HepG2 (cell line): ENCODE results near the gene KRTAP9-4. TPM values are rescaled to one million over a fixed set of nuclear protein-coding genes. Genes with fewer than 3 reads are reported as not detected.

Experiments
- ATAC-seq: fragments of 200-7000 bp; cut with Tn5 transposase; 3 replicates; pipeline ENCODE4 v1.9.1; 2020; ENCODE audit warnings: mild to moderate bottlenecking, moderate library complexity
- BruUV-seq: library from RNA; stranded (reverse); fragments of 400-500 nt; replicated peaks from 2 replicates; lab custom pipeline; 2021; lab: Mats Ljungman, UMichigan
- CTCF ChIA-PET: fragments of 300-600 bp; formaldehyde crosslinking; extraction: SDS; loops from one replicate; lab custom pipeline; 2021; ENCODE audit warnings: low total read pairs, inconsistent platforms, low intra/inter-chr PET ratio; lab: Yijun Ruan, JAX
- POLR2A ChIA-PET: fragments of 350-600 bp; sonication (Branson Sonifier 250); formaldehyde crosslinking; loops from one replicate; lab custom pipeline; 2020; ENCODE audit warnings: antibody characterized with exemption, inconsistent platforms; lab: Yijun Ruan, JAX
- DNase-seq: peaks from one replicate; pipeline ENCODE4 v3.0.0-alpha.2; 2015; ENCODE audit warnings: low spot score
- FAIRE-seq: peaks from 3 replicates; lab custom pipeline; 2011; peaks lifted over from hg19 to GRCh38; lab: Jason Lieb, UNC
- H2AFZ ChIP-seq: one replicate; pipeline ENCODE4 v1.6.1; 2011; ENCODE audit warnings: low read length, inconsistent platforms
- H3K27ac ChIP-seq: fragments of 300-600 bp; 3 replicates; pipeline ENCODE4 v1.8.0; 2011; ENCODE audit warnings: mixed run types, mild to moderate bottlenecking, mixed read lengths, low read length, inconsistent platforms; ENCODE audit not compliant: insufficient read depth; ENCODE audit errors: extremely low read length
- H3K27me3 ChIP-seq, 2 experiments: fragments of 200-600 bp in 1 of 2; 2 replicates in 1 of 2; 3 replicates in 1 of 2; pipeline versions ENCODE4 v1.6.0 to v1.8.0; 2011; ENCODE audit warnings: low read length in 2 of 2, mild to moderate bottlenecking in 2 of 2, moderate library complexity in 2 of 2, inconsistent platforms in 1 of 2; ENCODE audit not compliant: insufficient read depth in 2 of 2, control insufficient read depth in 1 of 2
- H3K36me3 ChIP-seq, 2 experiments: fragments of 200-600 bp in 1 of 2; replicated peaks in 1 of 2; 2 replicates in 1 of 2; 3 replicates in 1 of 2; pipeline versions ENCODE4 v1.5.1 to v1.8.0; 2011; ENCODE audit warnings: low read length in 2 of 2, inconsistent platforms in 1 of 2; ENCODE audit not compliant: insufficient read depth in 2 of 2, control insufficient read depth in 1 of 2
- H3K4me1 ChIP-seq: 2 replicates; pipeline ENCODE4 v1.5.1; 2012; ENCODE audit warnings: low read length, inconsistent platforms; ENCODE audit not compliant: insufficient read depth
- H3K4me2 ChIP-seq: 2 replicates; pipeline ENCODE4 v1.6.0; 2011; ENCODE audit warnings: low read depth, low read length, inconsistent platforms
- H3K4me3 ChIP-seq, 3 experiments: fragments of 200-600 bp in 1 of 3; sonication (generic), shearing (Covaris generic) in 1 of 3; replicated peaks in 1 of 3; 2 replicates each; pipeline ENCODE4 v1.5.1; 2011 to 2016; ENCODE audit warnings: low read length in 3 of 3, inconsistent platforms in 2 of 3, low read depth in 2 of 3, mild to moderate bottlenecking in 2 of 3, control low read depth in 1 of 3, mixed read lengths in 1 of 3; ENCODE audit not compliant: insufficient read depth in 1 of 3
- H3K79me2 ChIP-seq: one replicate; pipeline ENCODE4 v1.6.1; 2011; ENCODE audit warnings: low read length, inconsistent platforms; ENCODE audit not compliant: insufficient read depth
- H3K9ac ChIP-seq: 2 replicates; pipeline ENCODE4 v1.6.0; 2011; ENCODE audit warnings: mild to moderate bottlenecking, low read depth, low read length, inconsistent platforms; ENCODE audit not compliant: insufficient read depth
- H3K9me3 ChIP-seq: 2 replicates; pipeline ENCODE4 v1.5.1; 2012; ENCODE audit warnings: mild to moderate bottlenecking, low read length
- H4K20me1 ChIP-seq: 2 replicates; pipeline ENCODE4 v1.6.0; 2011; ENCODE audit warnings: inconsistent platforms, mild to moderate bottlenecking, low read length, moderate library complexity; ENCODE audit not compliant: insufficient read depth
- BRCA1 ChIP-seq: sonication (generic); formaldehyde crosslinking; IDR thresholded peaks from 2 replicates; pipeline ENCODE4 v1.4.0; 2020; ENCODE audit warnings: missing genetic modification reagents
- E2F2 ChIP-seq: sonication (generic); formaldehyde crosslinking; IDR thresholded peaks from 2 replicates; pipeline ENCODE4 v1.4.0; 2020; ENCODE audit warnings: missing genetic modification reagents, borderline replicate concordance
- E2F5 ChIP-seq: sonication (generic); formaldehyde crosslinking; conservative IDR thresholded peaks from 2 replicates; pipeline ENCODE4 v1.4.0; 2020; ENCODE audit warnings: missing genetic modification reagents
- FOXM1 ChIP-seq: sonication (generic); formaldehyde crosslinking; IDR thresholded peaks from 2 replicates; pipeline ENCODE4 v1.5.0; 2020; ENCODE audit warnings: missing genetic modification reagents
- GTF2F1 ChIP-seq: fragments of 150-350 bp; IDR thresholded peaks from 2 replicates; pipeline ENCODE4 v1.6.1; 2014; ENCODE audit warnings: low read length
- HDAC1 ChIP-seq: sonication (generic); formaldehyde crosslinking; IDR thresholded peaks from 2 replicates; pipeline ENCODE4 v1.5.1; 2020; ENCODE audit warnings: mild to moderate bottlenecking, missing genetic modification reagents
- NCOR1 ChIP-seq: fragments of 200-600 bp; sonication (generic); IDR thresholded peaks from 2 replicates; pipeline ENCODE4 v1.7.0; 2017; ENCODE audit warnings: antibody characterized with exemption, low read length, borderline replicate concordance
- PLSCR1 ChIP-seq: sonication (generic); formaldehyde crosslinking; IDR thresholded peaks from 2 replicates; pipeline ENCODE4 v1.5.0; 2020; ENCODE audit warnings: missing genetic modification reagents, mild to moderate bottlenecking, borderline replicate concordance
- TBP ChIP-seq: sonication (generic); formaldehyde crosslinking; IDR thresholded peaks from 2 replicates; pipeline ENCODE4 v1.5.0; 2020; ENCODE audit warnings: missing genetic modification reagents
- TFDP1 ChIP-seq: IDR thresholded peaks from 2 replicates; pipeline ENCODE4 v1.6.1; 2016; ENCODE audit warnings: missing compliant biosample characterization, missing genetic modification reagents, borderline replicate concordance
- TRAFD1 ChIP-seq: sonication (generic); formaldehyde crosslinking; IDR thresholded peaks from 2 replicates; pipeline ENCODE4 v1.5.1; 2020; ENCODE audit warnings: missing genetic modification reagents, mild to moderate bottlenecking, borderline replicate concordance
- ZC3H4 ChIP-seq: sonication (generic); formaldehyde crosslinking; IDR thresholded peaks from 2 replicates; pipeline ENCODE4 v1.4.0; 2020; ENCODE audit warnings: missing genetic modification reagents, borderline replicate concordance
- ZNF276 ChIP-seq: sonication (generic); formaldehyde crosslinking; IDR thresholded peaks from 2 replicates; pipeline ENCODE4 v1.4.0; 2020; ENCODE audit warnings: mild to moderate bottlenecking, low read depth, missing genetic modification reagents
- ZNF639 ChIP-seq: conservative IDR thresholded peaks from 2 replicates; pipeline ENCODE4 v1.6.1; 2018; ENCODE audit warnings: missing genetic modification reagents
- ZNF816 ChIP-seq: sonication (generic); formaldehyde crosslinking; IDR thresholded peaks from 2 replicates; pipeline ENCODE4 v1.8.0; 2022; ENCODE audit warnings: missing genetic modification reagents, mild to moderate bottlenecking, borderline replicate concordance
- ZNF839 ChIP-seq: sonication (generic); formaldehyde crosslinking; IDR thresholded peaks from 2 replicates; pipeline ENCODE4 v1.4.0; 2020; ENCODE audit warnings: missing genetic modification reagents, mild to moderate bottlenecking, borderline replicate concordance
- WGBS: methylation state at CpG from one replicate; pipeline ENCODE4 v1.1.6; 2017; ENCODE audit warnings: low lambda C conversion rate; 5-methylcytosine and 5-hydroxymethylcytosine counted together
- in situ Hi-C: cut with HindIII; loops from 2 replicates; pipeline ENCODE4 v1.10.0; 2017; ENCODE audit warnings: low pct_unique_long_range_greater_than_20kb; ENCODE audit not compliant: extremely low pct_ligation_motif_present
- intact Hi-C: fragments of 100-400 bp; cut with micrococcal nuclease; formaldehyde crosslinking; loops from one replicate; pipeline ENCODE4 v1.10.0; 2022; ENCODE audit not compliant: unreplicated experiment
- polyA plus RNA-seq, 8 experiments: library from polyadenylated mRNA; depleted of rRNA in 3 of 8; stranded (reverse) in 7 of 8; unstranded in 1 of 8; fragments of >200 nt; fragmentation: Illumina TruSeq in 4 of 8; extraction: Trizol in 4 of 8; gene quantifications; 2 replicates each; pipeline versions ENCODE4 v1.2.1 to v1.2.3, GENCODE V29; 2011 to 2016; ENCODE audit warnings: low read depth in 4 of 8, missing spikeins in 1 of 8, mixed read lengths in 1 of 8; ENCODE audit not compliant: insufficient read depth in 1 of 8
- total RNA-seq, 5 experiments: library from RNA; depleted of rRNA; stranded (reverse); fragments of >200 nt; fragmentation: Illumina TruSeq; extraction: Trizol; gene quantifications; 2 replicates each; pipeline ENCODE4 v1.2.3, GENCODE V29; 2016; ENCODE audit warnings: low read depth in 1 of 5

Gene KRTAP9-4
- total and polyA plus RNA-seq, 2 of the 13 experiments (the other 11 are each of a cell fraction or from before 2014, with no cell fraction given) = not detected

- Histone ChIP-seq H3K9me3 (no peaks in the 10 kb centered on the region), H3K4me1 (no peaks in the 10 kb centered on the region), H3K4me2 (no peak overlapping the region), H3K27ac (no peak overlapping the region), H4K20me1 (no peaks in the 10 kb centered on the region), H3K9ac (no peak overlapping the region), H3K36me3 (no peaks in the 10 kb centered on the region), H2AFZ (no peak overlapping the region), H3K4me3 (no peak overlapping the region), H3K27me3 (peaks cover 2 to 8% of the 10 kb centered on the region in 2 experiments; a peak in 1 of 5 replicates), H3K79me2 (no peaks in the 10 kb centered on the region)
- ChIA-PET POLR2A (no interaction called here), CTCF (no interaction called here)
- no TSS peak for BruUV-seq
- ATAC-seq (no peak), DNase-seq (no peak), FAIRE-seq (no peak)
- in situ Hi-C loops = no loop called here
- whole genome bisulfite sequencing = 88% methylated on average over 1 of the region's 1 CpG
- intact Hi-C loops = no loop called here
- no peak for TF ChIP-seq HDAC1 (CRISPR knock-in tag)
- no peak for TF ChIP-seq FOXM1 (CRISPR knock-in tag)
- TF ChIP-seq PLSCR1 (CRISPR knock-in tag) = no peak
- TF ChIP-seq TFDP1 (CRISPR knock-in tag) = no peak
- TF ChIP-seq GTF2F1 = no peak
- TF ChIP-seq TRAFD1 = no peak
- no peak for TF ChIP-seq E2F5 (CRISPR knock-in tag)
- TF ChIP-seq E2F2 (CRISPR knock-in tag) = no peak
- TF ChIP-seq ZNF276 (CRISPR knock-in tag) = no peak
- no peak for TF ChIP-seq ZNF639 (CRISPR knock-in tag)
- no peak for TF ChIP-seq ZNF816 (CRISPR knock-in tag)
- no peak for TF ChIP-seq TBP (CRISPR knock-in tag)
- no peak for TF ChIP-seq BRCA1 (CRISPR knock-in tag)
- no peak for TF ChIP-seq ZNF839 (CRISPR knock-in tag)
- TF ChIP-seq ZC3H4 (CRISPR knock-in tag) = no peak
- no peak for TF ChIP-seq NCOR1
Observed at GRCh38 chr17:41296846-41297245, 47.4 kb downstream of the KRTAP9-4 start.
